Measurements from ENCODE around the gene TRPM2.
A peak's percentile ranks its signal among the peaks of the same experiment; 100 is the strongest.

The TRPM2 gene

DNA sequence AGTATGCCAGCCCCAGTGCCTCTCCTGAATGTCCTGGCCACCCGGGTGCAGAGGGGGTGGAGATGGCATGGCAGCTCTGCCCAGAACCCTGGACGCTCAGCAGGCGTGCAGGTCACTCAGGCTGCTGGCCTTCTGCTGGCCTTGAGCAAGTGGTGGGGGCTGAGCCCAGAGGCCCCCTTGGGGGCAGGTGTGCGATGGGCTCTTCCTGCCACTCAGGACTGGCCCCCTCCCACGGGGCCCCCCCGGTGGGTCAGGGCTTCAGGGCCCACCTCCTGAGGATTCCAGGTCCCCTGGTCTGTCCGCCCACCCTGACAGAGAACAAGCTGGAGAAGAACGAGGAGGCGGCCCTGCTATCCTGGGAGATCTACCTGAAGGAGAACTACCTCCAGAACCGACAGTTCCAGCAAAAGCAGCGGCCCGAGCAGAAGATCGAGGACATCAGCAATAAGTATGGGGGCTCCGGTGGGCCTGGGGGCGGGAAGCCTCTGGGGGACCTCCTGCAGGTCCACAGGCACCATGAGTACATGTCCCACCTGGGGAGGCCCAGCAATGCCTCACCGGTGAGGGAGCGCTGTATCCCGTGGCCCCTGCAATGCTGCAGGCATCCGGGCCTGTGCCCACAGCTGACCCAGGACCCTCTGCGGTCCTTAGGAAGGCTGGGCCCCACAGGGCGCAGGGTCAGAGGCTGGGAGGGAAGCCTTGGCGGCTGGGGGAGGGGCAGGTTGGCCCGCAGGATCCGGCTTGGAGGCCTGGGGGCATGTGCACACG lies 64.9 kb downstream of the TRPM2 start:
- no peak for DNase-seq

- no peak for DNase-seq
Measured at GRCh38 chr21:44418876-44419230, 65.4 kb downstream of the TRPM2 start.

- DNase-seq: no peak
Measured at GRCh38 chr21:44419679-44420078, 66.3 kb downstream of the TRPM2 start.

DNA sequence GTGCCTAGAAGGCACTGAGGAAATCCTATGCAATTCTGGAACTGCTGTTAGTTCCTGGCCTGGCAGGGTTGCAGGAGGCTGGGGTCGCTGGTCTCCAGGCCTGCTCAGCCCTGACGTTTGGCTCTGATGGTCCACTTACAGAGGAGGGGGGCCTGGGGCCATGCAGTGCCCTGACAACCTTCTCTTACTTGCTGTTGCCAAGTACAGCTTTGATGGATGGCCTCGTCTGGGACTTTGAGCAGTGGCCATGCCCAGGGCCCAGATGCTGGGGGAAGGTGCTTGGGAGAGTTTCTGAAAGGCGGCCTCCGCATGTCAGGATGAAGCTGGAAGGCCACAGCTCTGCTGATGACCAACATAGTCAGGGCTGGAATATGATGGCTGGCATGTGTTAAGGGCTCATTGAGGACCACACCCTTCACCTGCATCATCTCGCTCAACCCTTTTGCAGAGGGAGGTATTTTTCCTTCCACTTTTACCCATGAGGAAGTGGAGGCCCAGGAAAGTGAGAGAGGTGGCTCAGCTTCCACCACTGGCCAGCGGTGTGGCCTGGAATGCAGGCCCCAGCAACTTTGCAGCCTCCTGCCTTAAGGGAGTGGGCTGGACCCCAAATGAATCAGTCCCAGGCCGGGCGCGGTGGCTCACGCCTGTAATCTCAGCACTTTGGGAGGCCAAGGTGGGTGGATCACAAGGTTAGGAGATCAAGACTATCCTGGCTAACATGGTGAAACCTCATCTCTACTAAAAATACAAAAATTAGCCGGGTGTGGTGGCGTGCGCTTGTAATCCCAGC lies 67.2 kb downstream of the TRPM2 start:
- no peak for DNase-seq

DNA sequence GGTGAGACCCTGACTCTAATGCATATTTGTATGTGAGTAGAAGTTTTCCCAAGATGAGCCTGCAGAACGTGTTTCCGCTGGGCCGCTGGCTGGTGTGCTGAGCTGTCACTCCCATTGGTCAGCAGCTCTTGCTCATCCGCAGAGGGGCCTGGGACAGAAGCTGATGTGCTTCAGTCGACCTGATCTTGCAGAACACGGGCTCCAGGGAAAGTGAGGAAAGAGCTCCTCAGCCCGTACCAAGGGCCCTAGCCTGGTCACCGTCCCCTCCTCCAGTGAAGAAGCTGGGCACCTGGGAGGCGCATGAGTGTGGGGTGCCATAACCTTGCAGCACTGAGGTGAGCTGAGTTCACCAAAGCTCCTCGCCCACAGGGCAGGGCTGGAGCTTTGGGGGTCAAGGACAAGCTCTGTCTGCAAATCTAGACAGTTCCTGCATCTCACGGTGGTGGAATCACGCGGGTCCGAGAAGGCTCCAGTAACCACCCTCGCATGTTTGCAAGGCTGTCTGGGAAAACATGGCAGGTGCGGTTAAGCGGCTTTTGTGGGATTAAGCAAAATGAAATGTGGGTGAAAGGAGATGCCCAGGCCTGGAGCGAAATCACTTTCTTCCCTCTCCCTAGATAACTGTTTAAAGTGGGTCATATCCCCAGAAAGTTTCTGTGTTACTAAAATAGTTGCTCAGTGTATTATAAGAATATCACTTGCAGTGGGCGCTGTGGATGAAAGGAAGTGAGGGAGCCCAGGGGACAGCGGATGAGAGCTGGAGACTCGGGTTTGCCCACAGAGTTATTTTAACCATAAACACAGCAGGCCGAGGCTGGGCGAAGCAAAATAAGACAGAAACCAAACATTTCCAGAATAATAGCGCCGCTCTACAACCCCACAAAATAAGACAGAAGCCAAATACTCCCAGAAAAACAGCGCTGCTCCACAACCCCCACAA lies 68.8 kb downstream of the TRPM2 start:
- DNase-seq: no peak

DNA sequence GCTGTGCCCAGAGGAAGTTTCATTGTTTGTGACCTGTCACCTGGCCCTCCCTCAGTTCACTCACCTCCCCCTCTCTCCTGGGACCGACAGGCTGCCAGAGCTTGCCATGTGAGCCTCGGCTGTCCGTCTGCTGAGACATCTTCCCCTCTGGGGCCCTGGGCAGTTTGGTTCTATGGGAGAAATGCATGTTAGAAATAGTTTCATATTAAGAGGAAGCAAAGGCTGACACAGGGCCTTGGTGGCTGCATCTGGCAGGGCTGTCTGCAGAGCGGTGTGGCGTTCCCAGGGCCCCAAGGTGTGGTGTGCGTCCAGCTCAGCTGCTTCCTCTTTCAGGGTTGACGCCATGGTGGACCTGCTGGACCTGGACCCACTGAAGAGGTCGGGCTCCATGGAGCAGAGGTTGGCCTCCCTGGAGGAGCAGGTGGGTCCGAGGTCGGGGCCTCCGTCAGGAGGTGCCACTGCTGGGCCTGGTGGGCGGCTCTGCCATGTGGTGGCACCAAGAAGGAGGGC lies 69.9 kb downstream of the TRPM2 start:
- DNase-seq: no peak

GRCh38 chr21:44423941-44424607 lies 70.7 kb downstream of the TRPM2 start:
- DNase-seq: no peak

GRCh38 chr21:44424608-44425306 lies 71.3 kb downstream of the TRPM2 start:
- no peak for DNase-seq

GRCh38 chr21:44425307-44425894 lies 72.0 kb downstream of the TRPM2 start:
- DNase-seq: no peak

DNA sequence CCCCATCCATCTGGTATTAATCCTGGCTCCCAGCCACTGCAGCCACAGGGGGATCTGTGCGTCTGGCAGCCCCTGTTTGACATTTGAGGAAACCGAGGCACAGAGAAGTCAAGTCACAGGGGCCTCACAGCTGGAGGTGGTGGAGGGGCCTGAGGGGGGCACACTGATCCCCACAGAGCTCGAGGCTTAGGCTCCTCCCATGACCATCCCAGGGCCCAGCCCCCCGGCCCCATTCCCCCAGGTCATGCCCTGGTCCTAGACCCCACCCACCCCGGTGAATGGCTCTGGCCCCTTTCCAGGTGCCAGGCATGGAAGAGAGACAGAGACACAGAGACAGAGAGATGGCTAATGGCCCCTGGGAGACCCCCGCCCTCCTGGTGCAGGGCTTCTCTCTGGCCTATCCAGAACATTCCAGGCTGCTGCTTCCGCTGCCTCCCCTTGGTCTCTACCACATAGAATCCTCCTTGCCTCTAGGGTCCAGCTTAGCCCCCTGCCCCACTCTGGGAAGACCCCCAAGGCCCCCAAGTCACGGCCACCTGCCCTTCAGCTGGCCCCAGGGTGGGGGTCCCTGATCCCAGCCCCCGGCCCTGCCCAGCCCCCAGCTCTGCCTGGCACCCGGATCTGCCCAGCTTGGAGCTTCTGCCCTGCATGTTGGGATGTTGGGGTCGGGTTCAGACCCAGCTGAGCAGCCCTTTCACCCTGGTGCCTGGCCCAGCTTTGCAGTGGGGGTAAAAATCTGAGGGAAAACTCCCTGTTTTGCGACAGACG lies 72.7 kb downstream of the TRPM2 start:
- DNase-seq: no peak

DNA sequence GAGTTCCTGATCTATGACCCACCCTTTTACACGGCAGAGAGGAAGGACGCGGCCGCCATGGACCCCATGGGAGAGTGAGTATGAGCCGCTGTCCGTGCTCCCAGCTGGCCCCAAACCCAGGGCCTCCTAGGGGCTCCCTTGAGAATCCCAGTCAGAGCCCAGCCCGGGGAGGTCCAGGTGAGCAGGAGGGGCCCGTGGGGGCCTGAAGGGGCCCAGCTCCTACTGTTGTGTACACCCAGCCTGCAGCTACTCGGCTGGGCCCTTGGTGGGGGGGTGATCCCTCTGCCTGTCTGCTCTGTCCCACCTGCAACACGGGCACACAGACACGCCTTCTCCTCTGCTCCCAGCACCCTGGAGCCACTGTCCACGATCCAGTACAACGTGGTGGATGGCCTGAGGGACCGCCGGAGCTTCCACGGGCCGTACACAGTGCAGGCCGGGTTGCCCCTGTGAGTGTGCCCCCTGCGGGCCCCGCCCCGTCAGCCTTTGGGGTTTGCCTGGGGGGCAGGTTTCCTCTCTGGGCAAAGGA lies 73.3 kb downstream of the TRPM2 start:
- DNase-seq: no peak

DNA sequence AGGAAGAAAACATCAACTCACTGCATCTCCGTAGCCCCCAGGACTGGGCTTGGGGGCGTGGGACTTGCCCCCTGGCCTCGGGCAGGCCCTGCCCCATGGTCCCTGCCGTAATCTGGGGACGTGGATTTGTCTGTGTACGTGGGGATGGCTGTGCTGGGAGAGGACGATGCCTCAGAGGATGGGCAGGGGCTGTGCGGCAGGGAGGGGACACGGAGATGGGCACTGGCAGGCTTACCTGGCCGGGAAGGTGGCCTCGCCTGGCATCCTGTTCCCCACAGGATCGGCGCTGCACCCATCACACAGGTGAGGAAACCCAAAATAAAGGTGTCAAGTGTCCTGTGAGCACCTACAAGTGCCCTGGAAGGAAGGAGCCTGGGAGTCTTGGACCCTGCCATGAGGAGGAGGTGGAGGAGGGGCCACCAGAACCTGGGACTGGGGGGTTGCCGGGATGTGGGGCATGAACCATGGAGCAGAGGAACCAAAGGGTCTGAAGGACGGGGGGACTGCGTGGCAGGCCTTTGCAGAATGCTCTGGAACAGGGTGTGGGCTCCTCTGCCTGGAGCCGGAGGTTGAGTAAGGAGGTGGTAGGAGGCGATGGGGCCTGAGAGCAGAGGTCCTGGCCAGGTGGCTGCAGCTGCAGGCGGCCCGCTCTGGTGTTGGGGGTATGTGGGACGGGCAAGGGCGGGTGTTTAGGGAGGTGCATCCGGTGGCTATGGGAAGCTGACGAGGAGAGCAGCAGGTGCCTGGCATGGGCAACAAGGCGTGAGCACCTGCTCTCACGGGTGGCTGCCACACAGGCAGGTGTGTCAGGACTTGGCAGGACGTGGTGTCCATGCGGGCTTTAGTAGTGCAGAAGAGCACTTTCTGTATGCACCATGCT lies 74.1 kb downstream of the TRPM2 start:
- DNase-seq: peak; percentile 17

GRCh38 chr21:44428281-44428960 lies 75.0 kb downstream of the TRPM2 start:
- no peak for DNase-seq

DNA sequence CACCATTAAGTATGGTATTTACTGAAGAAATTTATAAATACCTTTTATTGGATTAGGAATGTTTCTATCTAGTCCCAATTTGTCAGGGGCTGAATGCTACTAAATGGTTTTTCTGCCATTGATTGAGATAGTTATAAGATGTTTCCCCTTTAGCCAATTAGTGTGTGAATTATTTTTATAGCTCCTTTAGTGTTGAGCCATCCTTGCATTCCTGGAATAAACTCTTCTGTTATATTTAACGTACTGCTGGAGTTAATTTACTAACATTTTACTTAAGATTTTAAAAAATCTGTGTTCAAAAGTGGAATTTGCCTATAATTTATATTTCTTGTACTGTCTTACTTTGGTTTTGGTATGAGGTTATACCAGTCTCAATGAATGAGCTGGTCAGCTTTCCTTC lies 76.5 kb downstream of the TRPM2 start:
- DNase-seq: no peak

DNA sequence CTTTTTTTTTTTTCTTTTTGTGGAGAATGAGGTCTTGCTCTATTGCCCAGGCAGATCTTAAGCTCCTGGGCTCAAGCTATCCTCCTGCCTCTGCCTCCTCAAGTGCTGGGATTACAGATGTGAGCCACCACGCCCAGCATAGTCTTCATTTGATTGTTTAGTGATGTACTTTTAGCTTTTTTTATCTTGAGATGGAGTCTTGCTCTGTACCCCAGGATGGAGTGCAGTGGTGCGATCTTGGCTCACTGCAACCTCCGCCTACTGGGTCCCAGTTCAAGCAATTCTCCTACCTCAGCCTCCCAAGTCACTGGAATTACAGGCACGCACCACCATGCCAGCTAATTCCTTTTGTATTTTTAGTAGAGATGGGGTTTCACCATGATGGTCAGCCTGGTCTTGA lies 77.9 kb downstream of the TRPM2 start:
- DNase-seq: no peak

GRCh38 chr21:44432841-44433790 lies 79.7 kb downstream of the TRPM2 start:
- DNase-seq: no peak

- DNase-seq: no peak
Measured at GRCh38 chr21:44433791-44434567, 80.6 kb downstream of the TRPM2 start.
